HG03159 (cell line): ENCODE data around the gene DDTL.

ENCODE experiments used
- ATAC-seq: cut with Tn5 transposase; IDR thresholded peaks from one replicate; pipeline ENCODE4 v1.9.1; 2021; ENCODE audit warnings: mild to moderate bottlenecking, moderate library complexity; ENCODE audit not compliant: unreplicated experiment

The DDTL gene

DNA sequence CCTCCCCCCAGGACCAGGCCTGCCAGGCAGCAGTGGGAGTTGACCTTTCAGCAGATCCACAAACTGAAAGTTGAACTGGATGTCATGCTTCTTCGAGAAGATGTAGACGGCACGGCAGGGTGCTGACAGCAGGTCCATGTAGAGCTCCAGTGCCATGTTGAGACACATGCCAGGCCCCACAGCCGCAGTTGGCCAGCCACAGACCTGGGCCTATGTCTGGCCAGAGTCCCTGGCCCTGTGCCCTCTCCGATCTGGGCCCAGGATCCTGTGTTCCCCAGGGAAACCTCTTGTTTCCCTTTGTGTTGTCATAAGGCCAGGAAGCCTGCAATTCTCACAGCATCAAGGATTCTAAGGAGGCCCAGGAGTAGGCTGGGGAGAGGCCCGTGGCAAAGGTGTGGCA is 38.5 kb downstream of the DDTL start, which contains the start of gene GSTT4:
TSS of gene GSTT4 (minus strand) at position 253 of the 400 bp plus-strand sequence. CDS start at position 156, 97 bp downstream.
- no peak for ATAC-seq

DNA sequence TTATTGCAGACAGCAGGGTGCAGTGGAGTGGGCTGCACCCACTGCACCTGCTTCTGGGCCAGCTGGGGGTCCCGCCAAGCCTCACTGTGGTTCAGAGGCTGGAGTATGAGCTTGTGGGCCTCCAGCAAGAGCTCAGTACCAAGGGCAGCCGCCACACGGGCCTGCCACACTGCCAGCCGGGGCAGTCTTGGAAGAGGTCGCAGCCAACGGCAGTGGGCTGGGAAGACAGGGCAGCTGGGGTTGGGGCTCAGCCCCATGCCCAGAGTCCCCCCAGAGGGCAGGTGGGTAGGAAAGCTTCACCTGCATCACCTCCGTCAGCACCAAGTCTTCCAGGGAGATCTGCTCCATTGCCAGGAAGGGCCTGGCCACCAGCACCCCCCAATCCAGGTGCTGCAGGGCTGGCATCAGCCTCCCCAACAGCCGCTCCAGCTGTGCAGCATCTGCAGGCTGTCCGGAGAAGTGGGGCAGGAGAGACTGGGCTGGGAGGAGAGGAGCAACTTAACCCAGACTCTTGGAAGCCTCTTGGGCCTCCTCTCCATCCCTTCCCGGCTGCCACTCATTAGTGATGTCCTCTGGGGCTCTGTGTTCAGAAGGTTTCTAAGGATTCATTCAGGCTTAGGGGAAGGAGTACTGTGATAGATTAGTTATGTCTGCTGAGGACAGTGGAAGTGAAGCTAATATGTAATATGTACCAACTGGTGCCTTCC is 39.7 kb downstream of the DDTL start:
- no peak for ATAC-seq

DNA sequence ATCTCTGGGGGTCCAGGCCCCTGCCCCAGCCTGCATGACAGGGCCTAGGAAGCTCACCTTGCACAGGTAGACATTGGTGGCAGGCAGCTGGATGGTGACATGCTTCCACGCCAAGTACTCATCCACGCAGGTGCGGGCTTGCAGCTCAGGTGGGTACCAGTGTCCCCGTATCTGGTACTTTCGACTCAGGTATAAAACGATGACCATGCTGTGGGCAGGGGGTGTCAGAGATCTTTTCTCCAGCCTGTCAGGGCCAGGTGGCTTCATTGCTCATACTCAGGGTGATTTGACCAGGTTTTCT is 40.2 kb downstream of the DDTL start:
- no peak for ATAC-seq

DNA sequence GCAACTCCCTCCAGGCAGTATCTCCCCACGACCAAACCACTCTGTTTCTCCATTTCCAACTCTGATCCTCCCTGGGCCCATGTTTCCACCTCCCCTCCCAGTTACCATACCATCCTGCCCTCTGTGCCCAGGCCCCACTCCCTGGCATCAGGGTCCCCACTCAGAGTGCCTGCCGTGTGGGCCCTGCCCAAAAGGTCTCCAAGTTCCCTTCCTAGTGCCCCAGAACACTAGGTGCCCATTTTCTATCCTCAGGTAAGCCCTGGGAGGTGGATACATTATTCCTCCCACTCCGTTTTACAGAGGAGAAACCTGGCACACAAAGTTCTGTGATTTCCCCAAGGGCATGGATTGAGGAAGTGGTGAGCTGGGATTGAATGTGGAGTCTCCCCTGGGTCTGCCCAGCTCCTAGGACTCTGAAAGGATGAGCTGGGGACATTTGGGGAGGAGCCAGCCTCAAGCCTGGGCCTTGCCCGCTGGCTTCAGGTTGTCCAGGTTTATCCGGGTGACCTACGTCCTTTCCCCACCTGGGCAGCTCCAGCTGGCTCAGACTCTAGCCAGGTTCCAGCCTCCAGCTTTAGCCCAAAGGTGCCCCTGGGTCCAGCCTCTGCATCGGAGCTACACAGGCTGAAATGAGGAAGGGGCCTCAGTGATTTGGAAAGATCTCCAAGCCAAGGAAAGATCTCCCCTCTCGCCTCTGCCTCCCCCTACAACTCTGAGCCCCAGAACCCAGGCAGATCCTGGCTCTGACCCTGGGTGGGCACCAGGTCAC is 40.7 kb downstream of the DDTL start:
- ATAC-seq = no peak

DNA sequence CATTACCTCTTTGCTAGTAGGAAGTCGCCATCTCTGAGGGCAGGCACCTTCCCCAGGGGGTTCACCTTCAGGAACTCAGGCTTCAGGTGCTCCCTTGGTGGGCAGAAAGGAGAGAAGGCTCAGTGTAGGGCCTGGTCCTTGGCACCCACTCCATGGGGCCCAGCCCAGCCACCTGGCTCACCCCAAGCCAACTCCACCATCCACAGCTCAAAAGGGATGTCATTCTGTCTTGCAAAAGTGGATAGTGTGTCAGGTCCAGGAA is 41.3 kb downstream of the DDTL start:
- ATAC-seq = no peak

DNA sequence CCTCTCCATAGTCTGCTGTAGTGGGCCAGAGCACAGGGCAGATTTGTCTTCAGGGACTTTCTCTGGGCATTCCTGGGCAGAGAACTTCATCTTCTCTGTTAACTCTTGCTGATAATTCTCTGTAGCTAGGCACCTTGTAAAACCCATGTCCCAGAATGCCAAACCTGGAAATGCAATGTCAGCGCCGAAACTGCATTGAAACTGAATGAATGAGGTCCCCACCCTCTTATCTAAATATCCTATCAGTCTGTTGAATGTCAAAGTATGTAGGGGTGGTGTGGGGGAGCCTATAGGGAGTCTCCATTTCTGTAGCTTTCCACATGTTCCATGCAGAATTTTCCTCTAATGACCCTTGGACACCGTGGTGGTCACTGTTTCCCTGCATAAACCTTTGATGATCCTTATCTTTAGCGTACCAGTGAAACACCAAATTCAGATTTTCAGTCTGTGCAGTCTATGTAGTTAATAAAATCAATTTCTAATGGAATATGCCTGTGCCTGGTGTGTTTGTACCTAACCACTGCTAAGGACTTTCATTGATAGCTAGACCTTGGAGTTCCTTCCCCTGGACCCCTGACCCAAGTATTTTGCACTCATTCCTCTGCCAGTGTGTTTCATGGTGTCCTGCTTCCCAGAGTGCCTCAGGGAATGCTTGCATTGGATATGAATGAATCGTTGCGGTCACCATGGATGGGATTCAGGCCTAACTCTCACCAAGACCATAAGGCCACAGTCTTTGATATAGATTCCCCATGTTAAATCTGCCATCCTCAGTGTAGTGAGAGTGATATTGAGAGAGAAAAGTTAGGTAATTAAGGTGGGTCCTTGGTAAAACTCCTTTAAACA is 41.9 kb downstream of the DDTL start:
- ATAC-seq = no peak

DNA sequence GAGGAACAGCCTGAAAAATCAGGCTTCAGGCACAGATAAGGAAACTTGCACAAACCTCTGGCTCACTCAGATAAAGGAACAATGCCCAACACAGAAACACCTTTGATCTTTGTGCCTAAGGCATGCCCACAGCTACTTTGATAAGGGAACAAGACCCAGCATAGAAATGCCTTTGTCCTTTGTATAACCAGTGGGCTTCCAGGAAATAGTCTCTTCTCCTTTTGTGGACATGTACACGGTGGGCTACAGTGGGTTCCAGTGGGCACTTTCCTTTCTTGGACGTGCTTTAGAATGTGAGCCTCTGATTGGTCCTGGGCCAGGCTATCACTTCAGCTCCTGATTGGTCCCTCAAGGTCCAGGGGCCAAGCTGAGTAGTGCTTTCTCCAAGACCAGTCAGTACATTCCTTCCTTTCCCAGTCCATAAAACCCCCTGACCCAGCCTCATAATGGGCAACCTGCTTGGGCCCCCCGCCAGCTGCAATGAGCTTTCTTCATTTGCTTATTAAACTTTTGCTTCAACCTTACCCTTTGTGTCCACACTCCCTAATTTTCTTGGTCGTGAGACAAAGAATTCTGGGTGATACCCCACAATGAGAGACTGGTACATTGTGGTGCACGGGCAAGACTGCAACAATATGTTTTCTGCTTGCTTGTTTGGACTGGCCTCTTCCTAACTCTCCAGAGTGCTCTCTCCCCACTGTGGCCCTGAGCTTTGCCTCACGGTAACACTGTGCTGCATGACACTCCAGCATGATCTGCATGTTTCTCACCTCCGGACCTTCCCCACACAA is 42.7 kb downstream of the DDTL start:
- no peak for ATAC-seq

DNA sequence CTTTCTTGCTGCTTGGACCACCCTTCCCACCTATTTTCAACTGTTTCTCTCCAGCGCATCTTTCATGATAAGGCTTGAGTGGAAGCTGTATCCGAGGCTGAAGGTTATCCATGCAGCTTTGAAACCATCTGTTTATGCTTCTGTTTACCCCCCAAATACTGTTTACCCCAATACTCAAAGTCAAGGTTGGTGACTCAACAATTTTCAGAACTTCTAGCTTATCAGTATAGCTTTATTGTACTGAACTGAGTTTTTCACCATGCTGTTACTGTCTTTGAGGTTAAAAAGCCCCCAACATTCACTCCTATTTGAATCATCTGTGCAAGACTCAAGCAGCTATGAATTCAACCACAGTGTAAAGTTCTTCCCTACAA is 43.3 kb downstream of the DDTL start:
- ATAC-seq = no peak

DNA sequence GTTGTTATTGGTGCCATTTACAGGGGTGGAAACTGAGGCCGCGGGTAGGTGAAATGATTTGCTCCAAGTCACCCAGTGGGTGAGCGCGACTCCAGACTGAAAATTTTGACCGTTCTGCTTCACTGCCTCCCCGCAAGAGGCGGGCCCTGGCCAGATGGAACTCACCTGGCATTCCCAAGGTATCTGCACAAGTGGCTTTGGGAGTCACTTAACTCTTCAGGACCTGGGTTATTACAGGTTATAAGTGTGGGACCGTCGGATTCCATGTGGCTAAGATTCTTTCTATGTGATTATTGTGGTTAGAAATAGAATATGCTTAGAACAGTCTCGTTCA is 45.0 kb downstream of the DDTL start:
- peak; percentile 12 for ATAC-seq

DNA sequence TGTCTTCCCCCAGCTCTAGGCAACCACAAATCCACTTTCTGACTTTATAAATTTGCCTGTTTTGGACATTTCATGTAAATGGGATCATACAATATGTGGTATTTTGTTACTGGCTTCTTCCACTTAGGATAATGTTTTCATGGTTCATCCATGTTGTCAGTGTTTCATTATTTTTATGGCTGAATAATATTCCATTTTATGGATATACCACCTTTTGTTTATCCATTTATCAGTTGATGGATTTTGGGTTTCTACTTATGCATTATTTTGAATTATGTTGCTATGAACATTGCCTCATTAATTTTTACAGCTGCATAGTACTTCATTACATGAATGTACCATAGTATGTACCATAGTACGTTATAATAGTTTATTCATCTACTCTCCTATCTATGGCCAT is 49.5 kb downstream of the DDTL start:
- ATAC-seq = no peak

DNA sequence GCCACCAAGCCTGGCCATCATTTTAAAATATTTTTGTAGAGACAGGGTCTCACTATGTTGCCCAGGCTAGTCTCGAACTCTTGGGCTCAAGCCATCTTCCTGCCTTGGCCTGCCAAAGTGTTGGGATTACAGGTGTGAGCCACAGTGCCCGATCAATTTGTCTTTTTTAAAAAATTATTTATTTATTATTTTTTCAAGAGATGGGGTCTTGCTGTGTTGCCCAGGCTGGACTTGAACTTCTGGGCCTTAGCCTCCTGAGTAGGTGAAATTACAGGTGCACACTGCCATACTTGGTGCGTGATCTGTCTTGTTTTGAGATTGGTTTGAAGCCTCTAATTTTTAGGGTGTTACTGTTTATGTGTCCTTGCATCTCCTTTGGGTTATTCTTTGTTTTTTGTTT is 54.6 kb downstream of the DDTL start:
- no peak for ATAC-seq
